GM19467 (cell line): ENCODE data around the gene TSPAN18.

ENCODE experiments used
- ATAC-seq: cut with Tn5 transposase; IDR thresholded peaks from one replicate; pipeline ENCODE4 v1.9.1; 2021; ENCODE audit warnings: mild to moderate bottlenecking, moderate library complexity; ENCODE audit not compliant: unreplicated experiment

Gene TSPAN18

DNA sequence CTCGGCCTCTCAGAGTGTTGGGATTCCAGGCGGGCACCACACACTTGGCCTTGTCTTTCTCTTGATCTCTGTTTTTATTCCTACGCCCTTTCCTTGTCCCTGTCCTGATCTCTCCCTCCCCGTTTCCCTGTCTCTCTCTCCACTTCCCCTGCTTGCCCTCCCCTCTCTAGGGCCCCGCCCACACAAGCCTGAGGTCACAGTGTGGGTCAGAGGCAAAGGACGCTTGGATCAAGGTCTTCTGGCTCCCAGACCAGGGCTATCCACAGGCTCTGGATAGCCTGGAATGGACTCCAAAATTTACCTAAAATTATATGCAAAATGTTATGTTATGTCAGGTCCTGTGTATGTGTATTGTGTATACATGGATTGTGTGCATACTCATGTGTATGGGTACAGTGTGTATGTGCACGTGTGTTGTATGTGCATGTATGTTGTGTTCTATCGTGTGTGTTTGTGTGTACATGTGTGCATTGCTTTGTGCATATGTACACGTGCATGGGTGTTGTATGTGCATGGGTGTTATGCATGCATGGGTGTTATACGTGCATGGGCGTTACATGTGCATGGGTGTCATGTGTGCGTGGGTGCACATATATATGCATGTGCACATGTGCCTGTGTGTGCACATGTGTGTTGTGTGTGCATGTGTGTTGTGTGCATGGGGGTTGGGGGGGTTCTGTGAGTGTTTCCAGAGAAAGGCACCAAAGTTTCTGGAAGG lies 185.7 kb downstream of the TSPAN18 start:
- no peak for ATAC-seq

DNA sequence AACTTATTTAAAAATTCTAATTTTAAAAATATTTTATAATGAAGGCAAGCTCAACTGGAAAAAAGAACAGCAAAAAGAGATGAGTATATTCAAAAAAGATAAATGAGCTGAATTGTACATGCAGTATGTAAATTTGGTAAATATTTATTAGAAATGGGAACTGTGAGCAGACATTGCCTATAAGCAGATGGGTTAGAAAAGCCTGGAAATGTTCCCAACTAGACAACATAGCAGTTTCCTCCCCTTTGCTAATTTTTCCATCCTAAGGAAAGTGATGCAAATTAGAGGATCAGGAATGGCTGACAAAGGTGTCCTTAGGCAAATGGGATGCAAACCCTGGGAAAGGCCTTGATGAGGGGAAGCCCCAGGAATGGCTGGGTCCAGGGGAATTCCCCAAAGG lies 186.7 kb downstream of the TSPAN18 start:
- no peak for ATAC-seq

DNA sequence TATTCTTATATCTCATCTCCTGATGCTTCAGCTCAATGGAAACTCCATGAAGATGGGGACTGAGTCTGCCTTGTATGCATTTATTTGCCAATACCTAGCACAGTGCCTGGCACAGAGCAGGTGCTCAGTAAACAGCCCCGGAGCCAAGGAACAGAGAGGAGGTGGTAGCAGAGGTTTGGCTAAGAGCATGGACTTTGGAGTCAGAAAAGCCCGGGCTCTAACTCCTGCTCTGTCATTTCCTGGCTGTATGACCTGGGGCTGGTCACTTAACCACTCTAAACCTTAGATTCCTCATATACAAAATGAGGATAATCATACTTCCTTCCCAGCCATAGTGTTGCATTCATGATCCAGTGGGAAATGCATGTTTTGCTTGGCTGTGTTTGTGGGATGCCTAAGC lies 187.3 kb downstream of the TSPAN18 start:
- no peak for ATAC-seq

DNA sequence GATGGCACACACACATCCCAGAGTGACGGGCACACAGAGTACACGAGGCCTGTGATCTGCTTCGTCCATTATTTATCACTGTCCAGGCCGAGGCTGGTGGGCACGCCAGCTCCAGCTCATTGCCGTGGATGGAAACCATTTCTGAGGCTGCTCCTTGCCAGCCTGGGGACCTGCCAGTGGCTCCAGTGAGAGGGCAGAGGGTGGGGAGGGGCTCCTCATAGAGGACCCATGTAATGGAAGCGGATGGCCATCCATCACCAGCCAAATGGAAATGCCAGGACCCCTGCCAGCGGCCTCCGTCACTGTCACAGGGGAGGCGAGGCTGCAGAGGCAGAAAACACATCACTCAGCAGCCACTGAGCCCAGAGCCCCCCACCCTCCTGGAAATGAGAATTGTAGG lies 188.2 kb downstream of the TSPAN18 start:
- ATAC-seq = no peak

DNA sequence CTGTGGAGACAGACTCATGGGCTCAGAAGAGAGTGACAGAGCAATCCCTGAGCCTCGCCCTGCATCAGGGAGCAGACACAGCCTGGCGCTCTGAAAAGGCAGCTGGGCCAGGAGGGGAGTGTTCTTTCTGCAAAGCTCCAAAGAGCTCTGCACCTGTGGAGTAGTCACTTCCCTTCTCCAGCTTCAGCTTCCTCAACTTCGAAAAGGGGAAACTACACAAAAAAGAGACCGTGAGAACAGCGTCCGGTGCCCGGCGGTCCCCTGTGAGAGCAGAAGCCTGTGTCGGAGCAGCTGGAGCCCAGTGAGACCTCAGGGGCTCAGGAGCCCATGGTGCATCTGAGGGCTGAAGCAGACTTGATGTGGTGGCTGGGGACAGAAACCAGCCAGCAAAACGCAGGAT lies 188.9 kb downstream of the TSPAN18 start:
- no peak for ATAC-seq

DNA sequence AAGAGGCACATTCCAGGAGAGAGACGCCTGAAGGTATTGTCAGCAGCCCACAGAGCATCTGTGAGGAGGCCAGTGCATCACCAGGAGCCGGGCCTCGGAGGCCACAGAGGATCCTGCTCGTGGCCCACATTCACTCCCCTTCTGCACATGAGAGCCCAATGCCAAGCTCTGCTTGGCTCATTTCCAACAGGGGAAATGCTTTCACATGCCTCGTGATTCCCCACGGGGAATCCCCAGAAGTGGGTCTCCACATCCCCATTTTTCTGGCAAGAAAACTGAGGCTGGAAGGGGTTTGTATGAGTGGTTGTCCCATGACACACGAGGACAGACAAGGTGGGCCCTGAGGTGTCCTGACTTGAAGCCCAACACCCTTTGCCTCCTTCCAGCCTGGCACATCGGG lies 189.6 kb downstream of the TSPAN18 start:
- ATAC-seq = no peak

DNA sequence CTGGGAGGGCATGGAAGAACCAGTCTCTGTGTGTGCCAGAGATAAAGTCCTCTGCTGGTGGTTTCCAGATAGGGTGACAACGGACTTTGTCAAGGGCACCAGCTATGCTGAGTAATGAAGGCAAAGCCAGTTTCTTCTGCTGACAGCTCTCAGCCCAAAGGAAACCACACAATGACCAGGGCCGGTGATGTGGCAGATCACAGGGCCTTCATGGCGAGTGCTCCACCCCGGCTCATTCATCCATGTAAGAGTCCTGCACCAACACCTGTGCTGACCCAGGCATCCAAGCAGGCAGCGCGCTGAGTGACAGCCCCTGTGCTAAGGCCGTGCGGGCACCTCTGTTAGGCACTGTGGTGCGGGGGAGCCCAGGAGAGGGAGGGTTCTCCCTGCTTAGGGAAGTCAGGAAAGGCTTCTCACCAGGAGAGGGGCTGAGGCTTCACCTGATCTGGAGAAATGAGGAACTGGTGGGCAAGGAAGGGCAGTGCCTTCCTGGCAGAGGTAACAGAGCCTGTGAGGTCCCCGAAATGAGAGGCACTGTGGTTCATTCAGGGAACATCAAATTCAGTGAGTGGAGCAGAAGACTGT lies 190.1 kb downstream of the TSPAN18 start:
- ATAC-seq = no peak

DNA sequence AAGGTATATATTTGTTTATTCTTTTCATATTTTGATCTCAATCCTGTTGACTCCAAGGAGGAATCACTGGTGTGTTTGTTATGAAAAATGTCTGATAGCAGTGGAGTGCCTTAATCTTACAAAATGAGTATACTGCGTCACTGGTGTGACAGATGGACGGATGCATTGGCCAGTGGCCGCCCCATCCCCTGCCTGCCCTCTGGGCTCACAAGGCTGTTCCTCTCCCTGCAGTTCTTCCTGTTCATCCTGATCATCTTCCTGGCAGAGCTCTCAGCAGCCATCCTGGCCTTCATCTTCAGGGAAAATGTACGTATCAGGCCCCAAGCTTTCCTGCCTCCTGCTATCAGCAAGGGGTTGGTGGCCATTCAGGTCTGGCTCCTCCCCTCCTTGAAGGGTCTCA lies 191.0 kb downstream of the TSPAN18 start:
- ATAC-seq = no peak

DNA sequence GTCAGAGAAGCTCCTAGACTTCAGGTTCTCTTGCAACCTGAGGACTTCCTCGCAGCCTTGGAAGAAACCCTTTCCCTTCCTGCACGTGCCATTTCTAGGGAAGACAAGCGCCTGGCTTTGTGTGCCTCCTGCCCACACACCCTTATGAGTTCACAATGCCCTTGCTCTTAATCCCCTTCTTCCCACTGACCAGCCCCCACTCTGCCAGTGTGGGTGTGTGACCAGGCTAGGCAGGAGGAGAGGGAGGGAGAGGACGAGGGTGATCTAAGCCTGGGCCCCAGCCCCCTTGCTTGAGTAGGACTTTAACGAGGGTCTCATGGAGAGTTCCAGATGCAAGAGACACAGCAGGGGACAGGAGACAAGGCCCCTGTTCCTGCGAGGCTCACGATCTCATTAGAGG lies 193.7 kb downstream of the TSPAN18 start:
- ATAC-seq = no peak

DNA sequence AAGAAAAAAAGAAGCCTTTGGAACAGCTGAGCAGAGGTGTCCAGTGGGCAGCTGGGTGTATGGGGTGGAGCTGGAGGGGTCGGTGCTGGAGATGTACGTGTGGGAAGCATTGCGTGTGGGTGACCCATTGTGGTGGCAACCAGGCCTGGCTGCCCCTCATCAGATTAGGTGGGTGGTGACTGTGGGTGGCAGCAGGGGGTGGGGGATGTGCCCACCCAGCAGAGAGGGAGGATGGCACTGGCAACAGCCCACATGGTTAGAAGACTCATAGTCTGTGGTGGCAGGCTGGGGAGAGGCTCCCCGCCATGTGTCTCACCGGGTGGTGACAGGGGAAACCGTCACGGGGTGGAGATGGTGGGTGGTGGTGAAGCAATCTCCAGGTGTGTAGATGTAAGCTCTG lies 196.4 kb downstream of the TSPAN18 start:
- ATAC-seq = no peak

DNA sequence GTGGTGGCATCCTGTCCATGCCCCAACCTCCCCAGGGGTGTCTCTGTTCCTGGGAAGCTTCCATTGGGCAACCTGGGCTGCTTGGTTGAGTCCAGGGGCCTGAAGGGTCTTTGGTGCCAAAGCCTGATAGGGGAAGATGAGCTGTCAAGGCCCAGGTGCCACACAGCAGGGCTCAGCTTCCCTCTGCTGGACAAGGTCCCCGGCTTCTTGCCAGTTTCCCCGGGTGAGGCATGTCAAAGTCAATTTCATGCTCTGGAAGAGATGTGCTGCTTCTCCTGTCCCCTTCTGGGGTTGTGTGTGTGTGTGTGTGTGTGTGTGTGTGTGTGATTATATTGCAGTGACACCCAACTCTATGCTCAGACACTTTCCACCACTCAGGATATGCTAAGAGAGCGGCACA lies 197.0 kb downstream of the TSPAN18 start:
- no peak for ATAC-seq

DNA sequence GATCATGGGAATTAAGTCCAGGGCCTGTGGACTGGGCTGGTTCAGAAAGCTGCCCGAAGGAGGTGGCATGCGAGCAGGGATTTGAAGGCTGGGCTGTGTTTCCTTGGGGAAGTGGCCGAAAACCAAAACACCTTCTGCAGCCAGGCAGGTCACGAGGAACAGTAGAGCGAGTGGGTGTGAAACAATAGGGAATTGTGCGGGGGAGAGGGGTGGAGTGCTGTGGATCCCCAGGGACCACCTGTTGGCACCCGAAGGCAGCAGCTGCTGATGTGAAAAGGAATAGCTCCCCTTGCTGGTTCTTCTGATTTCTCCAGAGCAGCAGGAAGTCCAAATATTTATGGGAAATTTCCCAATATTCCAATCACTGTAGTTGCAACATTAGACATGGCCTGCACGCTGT lies 199.3 kb downstream of the TSPAN18 start:
- no peak for ATAC-seq

DNA sequence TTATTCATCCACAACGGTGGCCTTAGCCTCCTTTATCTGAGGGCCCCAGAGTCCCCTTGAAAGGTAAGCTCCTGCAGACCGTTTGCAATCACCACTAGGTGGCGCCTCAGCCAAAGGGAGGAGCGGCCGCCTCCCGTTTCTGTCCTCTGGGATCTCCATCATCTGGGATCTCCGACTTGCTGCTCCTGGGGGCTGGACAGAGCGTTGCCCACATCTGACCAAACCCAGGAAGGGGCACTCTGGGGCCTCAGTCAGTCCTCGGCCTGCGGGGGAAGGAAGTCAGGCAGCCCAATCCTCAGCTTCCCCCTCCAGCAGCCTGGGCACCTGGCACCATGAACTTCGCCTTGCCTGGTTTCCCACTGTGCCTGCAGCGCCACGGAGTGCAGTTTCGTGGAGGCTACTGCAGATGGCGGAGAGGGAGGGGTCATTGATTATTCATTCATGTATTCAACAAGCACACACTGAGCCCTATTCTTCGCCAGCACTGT lies 200.5 kb downstream of the TSPAN18 start:
- no peak for ATAC-seq

DNA sequence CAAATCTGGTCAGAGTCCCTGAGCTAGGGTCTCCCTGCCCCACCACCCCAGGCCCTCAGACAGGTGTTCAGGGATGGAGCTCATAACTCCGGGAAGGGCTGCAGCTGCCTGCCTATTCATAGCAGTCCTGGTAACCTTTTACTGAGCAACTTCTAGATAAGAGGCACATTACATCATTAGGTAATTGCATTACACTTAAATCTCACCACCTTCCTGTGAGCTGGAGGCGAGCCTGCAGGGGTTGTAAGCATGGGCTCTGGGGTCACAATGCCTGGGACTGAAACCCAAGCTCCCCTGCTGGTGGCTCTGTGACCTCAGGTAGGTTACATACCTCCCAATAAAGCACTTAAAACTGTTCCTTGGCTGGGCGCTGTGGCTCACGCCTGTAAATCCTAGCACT lies 201.4 kb downstream of the TSPAN18 start:
- ATAC-seq = no peak

DNA sequence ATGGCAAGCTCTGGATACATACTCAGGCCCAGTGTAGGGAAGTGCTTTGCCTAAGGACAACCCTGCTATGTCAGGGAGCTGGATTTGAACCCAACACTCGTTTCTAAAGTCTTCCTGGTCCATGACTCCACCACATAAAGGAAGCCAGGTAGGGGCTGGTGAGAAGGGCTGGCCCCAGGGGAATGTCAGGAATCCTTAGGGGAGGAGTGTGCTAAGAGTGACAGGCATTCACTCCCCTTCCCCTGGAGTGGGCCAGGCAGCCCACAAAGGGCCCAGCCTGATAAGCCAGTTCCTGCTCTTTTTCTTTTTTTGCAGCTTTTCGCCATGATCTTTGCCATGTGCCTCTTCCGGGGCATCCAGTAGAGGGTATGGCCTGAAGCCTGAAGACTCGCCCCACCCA lies 202.1 kb downstream of the TSPAN18 start:
- no peak for ATAC-seq

DNA sequence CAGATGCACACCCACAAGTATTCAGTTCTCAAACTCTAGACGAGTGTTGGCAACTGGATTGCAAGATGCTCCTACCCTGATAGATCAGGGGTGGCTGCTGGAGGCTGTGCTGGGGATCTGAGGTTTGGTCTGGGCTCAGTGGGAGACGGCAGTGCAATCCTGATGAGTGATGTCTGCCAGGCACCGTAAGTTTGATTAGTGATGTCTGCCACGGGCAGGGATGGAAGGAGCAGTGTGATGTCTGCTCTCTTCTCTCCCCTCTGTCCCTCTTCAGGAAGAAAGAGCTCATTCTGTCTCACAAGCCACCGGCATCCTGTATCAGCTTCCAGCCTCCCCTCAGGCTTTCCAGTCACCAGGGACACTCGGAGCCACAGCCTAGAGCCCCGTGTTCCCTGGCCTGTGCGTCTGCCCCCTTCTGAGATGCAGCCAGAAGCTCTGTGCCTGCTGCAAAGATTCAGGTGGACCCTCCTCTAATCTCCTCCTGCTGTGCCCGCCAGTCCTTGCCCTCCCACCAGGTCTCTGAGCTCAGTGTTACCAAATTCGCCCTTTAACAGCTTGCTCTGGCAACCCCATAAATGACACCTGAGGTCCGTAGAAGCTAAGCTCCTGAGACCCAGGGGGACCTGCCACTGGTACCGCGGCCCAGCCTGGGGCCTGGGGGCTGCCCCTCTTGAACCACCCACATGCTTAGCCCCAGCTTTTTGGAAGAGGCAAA lies 204.0 kb downstream of the TSPAN18 start:
- no peak for ATAC-seq

DNA sequence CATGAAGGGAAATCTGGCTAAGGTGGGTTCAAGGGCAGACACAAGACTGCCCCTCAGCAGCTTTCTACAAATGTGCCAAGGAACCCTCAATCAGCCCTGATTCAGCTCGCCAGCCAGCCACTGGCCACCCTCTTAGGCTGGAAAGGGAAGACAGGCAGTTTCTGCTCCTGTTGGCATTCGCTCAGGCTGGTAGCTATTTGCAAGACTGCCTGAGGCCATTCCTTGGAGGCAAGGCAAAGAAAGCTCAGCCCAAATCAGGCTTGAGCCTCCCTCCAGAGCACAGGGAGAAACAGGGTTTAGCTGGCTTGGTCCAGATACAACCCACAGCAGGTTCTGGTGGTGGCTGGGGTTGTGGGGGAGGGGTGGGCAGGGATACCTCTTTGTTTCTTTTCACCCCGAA lies 204.7 kb downstream of the TSPAN18 start:
- no peak for ATAC-seq

DNA sequence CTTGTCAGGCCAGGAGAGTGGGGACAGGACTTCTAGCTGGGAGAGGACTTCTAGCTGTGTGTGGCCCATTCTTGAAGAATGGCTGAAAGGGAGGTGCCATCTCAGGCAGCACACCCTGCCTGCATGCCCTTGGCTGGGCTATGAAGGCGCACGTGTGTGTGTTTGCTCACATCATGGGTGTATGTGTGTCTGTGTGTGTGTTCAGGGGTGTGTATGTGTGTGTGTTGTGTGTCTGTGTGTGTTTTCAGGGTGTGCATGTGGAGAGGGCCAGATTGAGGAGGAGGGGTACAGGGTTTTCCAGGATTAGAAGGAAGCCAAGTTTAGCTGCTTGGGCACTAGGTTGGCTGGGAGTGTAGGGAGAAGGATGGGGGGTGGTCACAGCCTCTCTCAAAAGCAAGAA lies 207.3 kb downstream of the TSPAN18 start:
- no peak for ATAC-seq

DNA sequence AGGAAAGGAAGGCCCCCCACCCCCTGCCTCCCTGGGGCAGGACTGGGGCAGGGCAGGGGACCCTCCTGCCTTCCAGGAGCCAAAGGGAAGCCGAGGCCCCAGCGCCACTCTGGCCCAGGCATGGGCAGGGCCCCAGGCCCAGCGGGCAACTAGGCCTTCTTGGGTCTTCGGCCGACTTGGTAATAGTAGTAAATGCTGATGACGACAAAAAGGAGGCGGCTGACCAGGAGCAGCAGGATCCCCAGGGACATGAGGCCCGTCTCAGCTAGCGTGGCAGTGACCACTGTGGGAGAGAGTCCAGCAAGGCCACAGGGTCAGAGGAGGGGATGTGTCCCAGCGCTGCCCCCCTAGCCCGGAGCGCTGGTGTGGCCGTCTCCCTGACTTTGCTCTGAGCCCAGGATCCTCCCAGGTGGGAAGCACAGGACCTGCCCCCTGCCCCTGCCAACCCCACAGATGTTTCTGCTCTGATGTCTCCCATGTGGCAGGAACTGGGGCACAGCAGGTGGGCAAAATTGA lies 208.0 kb downstream of the TSPAN18 start:
- ATAC-seq = no peak

DNA sequence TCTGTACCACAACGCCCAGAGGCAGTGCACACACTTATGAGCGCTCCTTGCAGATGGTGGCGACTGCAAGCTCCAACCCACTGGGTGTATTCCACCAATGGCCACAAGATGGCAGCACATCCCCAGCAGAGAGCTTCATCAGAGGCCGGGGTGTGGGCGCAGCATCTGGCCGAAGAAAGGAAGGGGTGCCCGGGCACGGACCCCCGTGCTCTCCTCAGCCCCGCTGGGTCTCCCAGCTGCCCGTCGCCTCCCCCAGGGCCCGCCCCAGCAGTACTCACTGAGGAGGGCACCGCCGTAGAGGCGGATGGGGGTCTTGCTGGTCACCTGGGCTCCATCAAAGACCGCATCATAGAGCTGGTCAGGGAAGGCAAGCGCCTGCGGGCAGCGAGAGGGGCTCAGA lies 209.8 kb downstream of the TSPAN18 start:
- ATAC-seq = peak; percentile 63

DNA sequence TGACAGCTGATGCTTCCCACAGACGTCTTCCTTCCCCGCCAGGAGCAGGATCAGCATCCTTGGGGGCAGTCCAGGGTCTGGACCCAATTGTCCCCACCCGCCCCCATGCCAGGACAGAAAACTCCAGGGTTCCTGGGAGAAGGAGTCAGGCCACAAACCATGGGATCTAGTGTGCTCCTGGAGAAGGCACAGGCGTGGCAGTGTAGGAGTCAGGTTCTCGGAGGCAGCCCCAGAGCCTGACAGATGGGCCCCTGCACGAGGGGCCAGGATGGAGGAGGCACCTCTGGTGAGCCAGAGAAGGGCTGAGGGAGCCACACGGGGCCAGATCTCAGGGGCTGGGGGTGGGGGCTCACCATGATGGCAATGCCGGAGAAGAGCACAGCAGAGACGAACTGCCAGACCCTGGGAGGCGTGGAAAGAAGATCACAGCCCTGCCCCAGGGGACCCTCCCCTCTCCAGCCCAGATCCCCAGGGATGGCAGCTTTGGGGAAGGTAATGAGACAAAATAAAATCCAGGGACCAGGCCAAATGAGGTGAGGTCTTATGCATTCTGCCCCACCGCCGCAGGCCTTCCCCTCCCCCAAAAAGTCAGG lies 210.3 kb downstream of the TSPAN18 start:
- no peak for ATAC-seq
